ENCODE data around the gene CYB5D1.

GRCh38 chr17:7834957-7835813 lies 22.6 kb upstream of the CYB5D1 start:
- peak; percentile 89 for TF ChIP-seq CTCF (conservative IDR thresholded peaks at IDR 0.05; ENCODE audit: low read depth, low read length)
- no peak for TF ChIP-seq EZH2 (IDR thresholded peaks at IDR 0.05; ENCODE audit: borderline replicate concordance, low read depth, low read length, poor library complexity, severe bottlenecking)
